Stimulated activated memory B cell treated with anti-CD40 and anti-IgM and Interleukin-4, amounts not matched to agents 10 μg/mL and 1 μg/mL and 100 μg/mL, for 72 hours (primary cell): ENCODE results near the gene IRF8.
"Not testable (repeated sequence)": the region's sequence is repeated elsewhere in the genome, so short reads cannot be mapped to it uniquely, and the experiment has no call there.

ENCODE experiments used
- ATAC-seq: fragments of 150-1000 bp; cut with Tn5 transposase; 2 replicates; pipeline ENCODE4 v1.10.0; 2021
- H3K27ac Mint-ChIP-seq: one replicate; pipeline ENCODE4 v1.8.0; 2022; ENCODE audit warnings: mild to moderate bottlenecking, mixed read lengths
- H3K27me3 Mint-ChIP-seq: one replicate; pipeline ENCODE4 v1.8.0; 2022; ENCODE audit warnings: mixed read lengths
- H3K36me3 Mint-ChIP-seq: one replicate; pipeline ENCODE4 v1.8.0; 2022; ENCODE audit warnings: mixed read lengths
- H3K4me1 Mint-ChIP-seq: one replicate; pipeline ENCODE4 v1.8.0; 2022; ENCODE audit warnings: mixed read lengths
- H3K4me3 Mint-ChIP-seq: one replicate; pipeline ENCODE4 v1.8.0; 2022; ENCODE audit warnings: mild to moderate bottlenecking, moderate library complexity, mixed read lengths
- H3K9me3 Mint-ChIP-seq: one replicate; pipeline ENCODE4 v1.8.0; 2022; ENCODE audit warnings: mixed read lengths

The IRF8 gene

GRCh38 chr16:85861095-85861825 is 37.7 kb upstream of the IRF8 start:
- H3K27me3 Mint-ChIP-seq = no peaks in the 10 kb centered on the region
- no peak for ATAC-seq
- H3K9me3 Mint-ChIP-seq = peaks cover 3% of the 10 kb centered on the region
- no peaks in the 10 kb centered on the region for H3K36me3 Mint-ChIP-seq
- peak overlapping the region; percentile 61 for H3K27ac Mint-ChIP-seq
- H3K4me1 Mint-ChIP-seq = peaks cover 60% of the 10 kb centered on the region
- no peak overlapping the region for H3K4me3 Mint-ChIP-seq

- no peaks in the 10 kb centered on the region for H3K36me3 Mint-ChIP-seq
- peaks cover 3% of the 10 kb centered on the region for H3K9me3 Mint-ChIP-seq
- H3K4me1 Mint-ChIP-seq = peaks cover 60% of the 10 kb centered on the region
- H3K4me3 Mint-ChIP-seq = no peak overlapping the region
- peak overlapping the region; percentile 51 for H3K27ac Mint-ChIP-seq
- no peak for ATAC-seq
- H3K27me3 Mint-ChIP-seq = no peaks in the 10 kb centered on the region
These were observed 36.2 kb upstream of the IRF8 start for GRCh38 chr16:85862476-85863383.

- Mint-ChIP-seq H3K27ac (peak overlapping the region; percentile 46), H3K4me3 (no peak overlapping the region), H3K27me3 (no peaks in the 10 kb centered on the region), H3K9me3 (peaks cover 3% of the 10 kb centered on the region), H3K36me3 (no peaks in the 10 kb centered on the region), H3K4me1 (peaks cover 62% of the 10 kb centered on the region)
- ATAC-seq = no peak
These were observed 35.6 kb upstream of the IRF8 start for GRCh38 chr16:85863384-85863774.

GRCh38 chr16:85864965-85865364 is 34.0 kb upstream of the IRF8 start:
- H3K9me3 Mint-ChIP-seq = peaks cover 9% of the 10 kb centered on the region
- no peak overlapping the region for H3K27ac Mint-ChIP-seq
- no peak for ATAC-seq
- no peak overlapping the region for H3K4me3 Mint-ChIP-seq
- H3K36me3 Mint-ChIP-seq = no peaks in the 10 kb centered on the region
- H3K27me3 Mint-ChIP-seq = no peaks in the 10 kb centered on the region
- peaks cover 62% of the 10 kb centered on the region for H3K4me1 Mint-ChIP-seq

- H3K9me3 Mint-ChIP-seq = peaks cover 9% of the 10 kb centered on the region
- H3K27me3 Mint-ChIP-seq = no peaks in the 10 kb centered on the region
- H3K36me3 Mint-ChIP-seq = no peaks in the 10 kb centered on the region
- peak; percentile 53 for ATAC-seq
- peaks cover 61% of the 10 kb centered on the region for H3K4me1 Mint-ChIP-seq
- H3K27ac Mint-ChIP-seq = peak overlapping the region; percentile 99
- no peak overlapping the region for H3K4me3 Mint-ChIP-seq
These were observed 31.8 kb upstream of the IRF8 start for GRCh38 chr16:85867189-85867588.

GRCh38 chr16:85868495-85868894 is 30.5 kb upstream of the IRF8 start:
- peaks cover 9% of the 10 kb centered on the region for H3K9me3 Mint-ChIP-seq
- H3K27ac Mint-ChIP-seq = peak overlapping the region; percentile 99
- peaks cover 65% of the 10 kb centered on the region for H3K4me1 Mint-ChIP-seq
- H3K4me3 Mint-ChIP-seq = peak overlapping the region; percentile 72
- no peaks in the 10 kb centered on the region for H3K36me3 Mint-ChIP-seq
- ATAC-seq = peak; percentile 89
- no peaks in the 10 kb centered on the region for H3K27me3 Mint-ChIP-seq

- H3K27ac Mint-ChIP-seq = peak overlapping the region; percentile 99
- ATAC-seq = no peak
- no peaks in the 10 kb centered on the region for H3K36me3 Mint-ChIP-seq
- no peaks in the 10 kb centered on the region for H3K27me3 Mint-ChIP-seq
- peaks cover 6% of the 10 kb centered on the region for H3K9me3 Mint-ChIP-seq
- no peak overlapping the region for H3K4me3 Mint-ChIP-seq
- H3K4me1 Mint-ChIP-seq = peaks cover 72% of the 10 kb centered on the region
These were observed 29.8 kb upstream of the IRF8 start for GRCh38 chr16:85869206-85869605.

GRCh38 chr16:85869785-85870558 is 29.0 kb upstream of the IRF8 start:
- no peak for ATAC-seq
- Mint-ChIP-seq H3K36me3 (no peaks in the 10 kb centered on the region), H3K4me3 (peak overlapping the region; percentile 50), H3K27ac (peak overlapping the region; percentile 99), H3K4me1 (peaks cover 77% of the 10 kb centered on the region), H3K9me3 (peaks cover 6% of the 10 kb centered on the region), H3K27me3 (no peaks in the 10 kb centered on the region)

GRCh38 chr16:85871756-85872155 is 27.2 kb upstream of the IRF8 start:
- Mint-ChIP-seq H3K4me1 (peaks cover 74% of the 10 kb centered on the region), H3K4me3 (peak overlapping the region; percentile 63), H3K9me3 (peaks cover 8% of the 10 kb centered on the region), H3K27ac (peak overlapping the region; percentile 99), H3K36me3 (no peaks in the 10 kb centered on the region), H3K27me3 (no peaks in the 10 kb centered on the region)
- no peak for ATAC-seq

GRCh38 chr16:85872734-85873133 is 26.2 kb upstream of the IRF8 start:
- peak overlapping the region; percentile 99 for H3K27ac Mint-ChIP-seq
- no peaks in the 10 kb centered on the region for H3K27me3 Mint-ChIP-seq
- no peak overlapping the region for H3K4me3 Mint-ChIP-seq
- H3K36me3 Mint-ChIP-seq = no peaks in the 10 kb centered on the region
- no peak for ATAC-seq
- H3K9me3 Mint-ChIP-seq = peaks cover 9% of the 10 kb centered on the region
- peaks cover 65% of the 10 kb centered on the region for H3K4me1 Mint-ChIP-seq

GRCh38 chr16:85873153-85873552 is 25.8 kb upstream of the IRF8 start:
- Mint-ChIP-seq H3K27ac (peak overlapping the region; percentile 99), H3K4me1 (peaks cover 60% of the 10 kb centered on the region), H3K9me3 (peaks cover 10% of the 10 kb centered on the region), H3K27me3 (no peaks in the 10 kb centered on the region), H3K4me3 (no peak overlapping the region), H3K36me3 (no peaks in the 10 kb centered on the region)
- no peak for ATAC-seq

- H3K27me3 Mint-ChIP-seq = not testable (repeated sequence)
- H3K4me1 Mint-ChIP-seq = peaks cover 52% of the 10 kb centered on the region
These were observed 24.9 kb upstream of the IRF8 start for GRCh38 chr16:85874031-85874430.

GRCh38 chr16:85878407-85878806 is 20.6 kb upstream of the IRF8 start:
- no peak overlapping the region for H3K4me3 Mint-ChIP-seq
- no peak for ATAC-seq
- H3K4me1 Mint-ChIP-seq = peaks cover 47% of the 10 kb centered on the region
- peaks cover 4% of the 10 kb centered on the region for H3K9me3 Mint-ChIP-seq
- H3K36me3 Mint-ChIP-seq = no peaks in the 10 kb centered on the region
- H3K27me3 Mint-ChIP-seq = no peaks in the 10 kb centered on the region
- no peak overlapping the region for H3K27ac Mint-ChIP-seq

More at GRCh38 chr16:85874031-85874430, 24.9 kb upstream of the IRF8 start:
- not testable (repeated sequence) for H3K36me3 Mint-ChIP-seq, H3K9me3 Mint-ChIP-seq, H3K4me3 Mint-ChIP-seq, ATAC-seq
- H3K27ac Mint-ChIP-seq = peak overlapping the region; percentile 99

- Mint-ChIP-seq H3K27me3 (no peaks in the 10 kb centered on the region), H3K27ac (peak overlapping the region; percentile 46), H3K4me3 (no peak overlapping the region), H3K9me3 (peaks cover 4% of the 10 kb centered on the region), H3K36me3 (no peaks in the 10 kb centered on the region), H3K4me1 (peaks cover 47% of the 10 kb centered on the region)
- ATAC-seq = no peak
These were observed 20.1 kb upstream of the IRF8 start for GRCh38 chr16:85878875-85879274.

GRCh38 chr16:85879549-85879948 is 19.4 kb upstream of the IRF8 start:
- H3K9me3 Mint-ChIP-seq = peaks cover 4% of the 10 kb centered on the region
- H3K27ac Mint-ChIP-seq = peak overlapping the region; percentile 46
- H3K4me1 Mint-ChIP-seq = peaks cover 47% of the 10 kb centered on the region
- no peaks in the 10 kb centered on the region for H3K27me3 Mint-ChIP-seq
- H3K4me3 Mint-ChIP-seq = no peak overlapping the region
- no peak for ATAC-seq
- no peaks in the 10 kb centered on the region for H3K36me3 Mint-ChIP-seq
